ENCODE data around the gene SLC18A3.

Gene SLC18A3

DNA sequence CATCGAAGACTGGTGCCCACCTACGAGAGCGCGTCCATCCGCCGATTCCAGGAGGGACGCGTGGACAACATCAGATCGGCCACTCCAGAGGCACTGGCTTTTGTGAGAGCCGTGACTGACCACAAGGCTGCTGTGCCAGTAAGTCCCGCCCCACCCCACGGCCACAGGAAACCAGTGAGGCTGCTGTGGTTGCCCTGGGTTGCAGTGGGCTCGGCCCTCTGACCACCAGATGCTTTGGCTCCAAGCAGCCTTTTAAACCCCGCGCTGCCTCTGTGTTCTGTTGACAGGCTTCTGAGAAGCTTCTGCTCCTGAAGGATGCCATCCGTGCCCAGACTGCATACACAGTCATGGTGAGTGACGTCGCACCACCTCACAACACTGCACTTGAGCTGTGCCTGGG, 45.0 kb downstream of the SLC18A3 start:
- H3K4me3 ChIP-seq (ENCODE audit: low read depth, low read length) = no peak overlapping the region
- TF ChIP-seq, protein P1, sequence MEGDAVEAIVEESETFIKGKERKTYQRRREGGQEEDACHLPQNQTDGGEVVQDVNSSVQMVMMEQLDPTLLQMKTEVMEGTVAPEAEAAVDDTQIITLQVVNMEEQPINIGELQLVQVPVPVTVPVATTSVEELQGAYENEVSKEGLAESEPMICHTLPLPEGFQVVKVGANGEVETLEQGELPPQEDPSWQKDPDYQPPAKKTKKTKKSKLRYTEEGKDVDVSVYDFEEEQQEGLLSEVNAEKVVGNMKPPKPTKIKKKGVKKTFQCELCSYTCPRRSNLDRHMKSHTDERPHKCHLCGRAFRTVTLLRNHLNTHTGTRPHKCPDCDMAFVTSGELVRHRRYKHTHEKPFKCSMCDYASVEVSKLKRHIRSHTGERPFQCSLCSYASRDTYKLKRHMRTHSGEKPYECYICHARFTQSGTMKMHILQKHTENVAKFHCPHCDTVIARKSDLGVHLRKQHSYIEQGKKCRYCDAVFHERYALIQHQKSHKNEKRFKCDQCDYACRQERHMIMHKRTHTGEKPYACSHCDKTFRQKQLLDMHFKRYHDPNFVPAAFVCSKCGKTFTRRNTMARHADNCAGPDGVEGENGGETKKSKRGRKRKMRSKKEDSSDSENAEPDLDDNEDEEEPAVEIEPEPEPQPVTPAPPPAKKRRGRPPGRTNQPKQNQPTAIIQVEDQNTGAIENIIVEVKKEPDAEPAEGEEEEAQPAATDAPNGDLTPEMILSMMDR (IDR thresholded peaks at IDR 0.05; ENCODE audit: low read depth, low read length, missing control alignments) = no peak
- no peak for DNase-seq (ENCODE audit: low read depth)

DNA sequence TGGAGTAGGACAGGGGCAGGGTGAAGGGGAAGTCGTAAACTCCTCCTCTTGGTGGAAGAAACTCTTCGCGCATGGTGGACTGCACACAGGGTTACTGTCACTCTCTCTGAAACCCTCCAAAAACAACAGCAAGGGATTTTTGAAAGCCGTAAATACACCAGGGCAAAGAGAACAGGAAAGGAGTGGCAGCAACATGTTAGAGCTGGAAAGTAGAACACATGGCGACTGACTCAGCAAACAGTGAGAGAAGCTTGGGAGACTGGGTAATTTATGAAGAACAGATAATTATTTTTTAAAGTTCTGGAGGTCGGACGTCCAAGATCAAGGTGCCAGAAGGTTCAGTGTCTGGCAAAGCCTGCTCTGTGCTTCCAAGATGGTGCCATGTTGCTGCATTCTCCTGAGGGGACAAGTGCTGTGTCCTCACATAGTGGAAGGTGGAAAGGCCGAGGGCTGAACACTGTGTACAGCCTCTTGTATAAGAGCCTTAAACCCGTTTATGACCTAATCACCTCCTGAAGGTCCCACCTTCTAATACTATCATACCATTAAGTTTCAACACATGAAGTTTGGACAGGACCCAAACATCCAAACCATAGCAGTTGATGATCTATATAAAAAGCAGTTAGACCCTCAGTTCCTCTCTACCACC, 46.9 kb downstream of the SLC18A3 start:
- TF ChIP-seq, protein P1 (IDR thresholded peaks at IDR 0.05; ENCODE audit: low read depth, low read length, missing control alignments) = no peak
- no peak overlapping the region for H3K4me3 ChIP-seq (ENCODE audit: low read depth, low read length)
- no peak for DNase-seq (ENCODE audit: low read depth)

DNA sequence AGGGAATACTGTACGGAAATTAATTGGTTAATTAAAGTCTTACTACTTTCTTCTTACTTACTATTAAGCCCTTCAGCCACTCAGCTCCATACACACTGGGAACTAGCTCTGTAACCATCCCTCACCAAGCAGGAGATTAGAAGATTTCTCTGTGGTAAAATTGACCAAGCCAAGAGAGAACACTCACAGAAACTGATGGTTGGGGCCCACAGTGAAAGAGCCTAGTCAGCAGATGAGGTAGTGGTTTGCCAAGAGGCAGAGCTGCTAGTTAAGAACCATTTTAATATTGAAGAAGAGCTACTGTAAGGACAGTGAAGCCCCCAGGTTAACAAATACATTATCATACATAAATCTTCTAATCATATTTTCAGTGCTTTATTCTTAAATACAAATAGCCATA, 47.5 kb downstream of the SLC18A3 start:
- no peak overlapping the region for H3K4me3 ChIP-seq (ENCODE audit: low read depth, low read length)
- TF ChIP-seq, protein P1 (IDR thresholded peaks at IDR 0.05; ENCODE audit: low read depth, low read length, missing control alignments) = no peak
- no peak for DNase-seq (ENCODE audit: low read depth)

DNA sequence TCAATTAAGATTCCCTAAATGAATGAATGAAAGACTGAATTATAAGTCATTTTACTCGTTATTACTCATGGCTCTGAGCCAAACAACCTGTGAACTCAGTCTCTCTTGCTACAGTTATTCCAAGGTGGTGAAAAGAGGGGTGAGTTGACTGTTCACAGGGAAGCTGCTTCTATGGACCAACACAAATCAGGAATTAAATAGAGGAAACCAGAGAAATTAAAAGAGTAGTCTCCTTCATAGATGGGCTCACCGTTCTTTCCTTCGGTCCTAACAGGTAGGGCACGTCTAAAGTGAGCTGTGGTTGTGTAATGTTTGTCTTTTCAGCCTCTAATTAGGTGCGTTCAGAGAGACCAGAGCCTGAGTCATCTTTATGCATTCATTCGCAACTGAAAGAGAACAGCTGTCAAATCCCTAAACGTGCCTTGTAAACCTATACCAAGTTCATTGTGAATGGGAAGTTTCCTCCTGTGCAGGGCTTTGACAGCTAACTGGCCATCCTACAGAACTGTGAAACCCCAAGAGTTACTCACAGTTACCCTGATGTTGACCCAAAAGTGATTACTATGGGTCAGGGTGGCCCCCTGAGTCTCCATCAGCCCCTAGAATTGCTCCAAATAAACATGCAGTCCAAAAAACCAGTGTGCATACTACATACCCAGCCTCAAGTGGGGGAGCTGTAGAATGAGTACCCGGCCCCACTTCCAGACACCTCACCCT, 51.2 kb downstream of the SLC18A3 start:
- TF ChIP-seq, protein P1 (IDR thresholded peaks at IDR 0.05; ENCODE audit: low read depth, low read length, missing control alignments) = no peak
- no peak overlapping the region for H3K4me3 ChIP-seq (ENCODE audit: low read depth, low read length)
- no peak for DNase-seq (ENCODE audit: low read depth)
